ENCODE data around the gene NCAPD2. TPM values are rescaled to one million over a fixed set of nuclear protein-coding genes. Genes with fewer than 3 reads are reported as not detected.

Gene NCAPD2
- polyA plus RNA-seq, 1 of the 3 experiments (the other 2 are of a cell fraction): 46.9 TPM

DNA sequence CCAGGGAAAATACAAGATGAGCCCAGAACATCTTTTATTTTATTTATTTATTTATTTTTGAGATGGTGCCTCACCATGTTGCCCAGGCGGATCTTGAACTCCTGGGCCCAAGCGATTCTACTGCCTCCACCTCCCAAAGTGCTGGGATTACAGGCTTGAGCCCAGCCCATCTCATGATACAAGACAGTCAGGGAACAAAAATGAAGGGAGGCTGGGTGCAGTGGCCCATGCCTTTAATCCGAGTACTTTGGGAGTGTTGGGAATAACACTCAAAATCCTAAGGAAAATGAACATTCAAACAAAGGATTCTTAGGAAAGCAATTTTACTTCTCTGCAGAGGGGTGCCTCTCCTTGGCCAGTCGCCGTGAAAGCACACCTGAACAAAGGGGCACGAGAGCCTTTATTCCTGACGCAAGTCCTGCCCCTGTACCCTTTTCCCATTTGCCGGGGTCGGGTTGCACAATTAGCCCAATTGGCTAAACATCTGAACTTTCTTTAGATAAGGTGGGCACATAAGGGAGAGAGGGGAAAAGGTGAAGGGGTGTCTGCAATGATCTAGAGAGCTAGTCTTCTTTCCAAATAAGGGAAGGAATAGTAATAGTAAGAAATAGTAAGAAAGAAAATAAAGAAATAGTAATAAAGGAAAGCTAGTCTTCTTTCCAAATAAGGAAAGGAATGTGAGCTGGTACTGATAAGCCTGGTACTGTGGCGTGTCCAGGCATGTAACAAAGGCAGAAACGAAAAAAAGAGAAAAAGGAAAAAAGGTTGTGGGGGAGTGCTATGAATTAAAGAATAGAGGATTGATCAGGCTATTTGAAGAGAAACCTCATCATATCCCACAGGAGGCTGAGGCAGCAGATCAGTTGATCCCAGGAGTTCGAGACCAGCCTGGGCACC, 13.4 kb downstream of the NCAPD2 start:
- ChIA-PET POLR2A (interaction anchor here (0.7 to 1.0 kb wide), 2 partner anchors 14 to 18 kb away, joined by 3 to 4 read pairs; partner anchors contain the start of gene MRPL51), CTCF (no interaction called here)
- Histone ChIP-seq H3K4me1 (ENCODE audit: control insufficient read depth in 1 of 2, insufficient read depth in 2 of 2, low read depth in 1 of 2, low read length in 1 of 2) (peaks cover 0 to 10% of the 10 kb centered on the region in 2 experiments; a peak in 2 of 4 replicates), H3K4me3 (ENCODE audit: low read depth in 2 of 2, low read length in 1 of 2) (no peak overlapping the region), H3K9me3 (no peaks in the 10 kb centered on the region), H3K36me3 (replicated peaks in 1 of 2; ENCODE audit: control insufficient read depth in 1 of 2, insufficient read depth in 2 of 2, low read length in 1 of 2) (peaks cover 14 to 46% of the 10 kb centered on the region in 2 experiments), H3K27me3 (ENCODE audit: insufficient read depth) (no peaks in the 10 kb centered on the region), H4K20me1 (ENCODE audit: insufficient read depth) (no peaks in the 10 kb centered on the region), H3K79me2 (ENCODE audit: insufficient read depth) (peaks cover 85% of the 10 kb centered on the region), H3K27ac (ENCODE audit: low read depth in 2 of 2, low read length in 1 of 2) (peak overlapping the region; percentile 50 to 56), H2AFZ (ENCODE audit: low read depth) (peak overlapping the region; percentile 40; the same call in 1 of the 2 replicates), H3F3A (replicated peaks; ENCODE audit: insufficient read depth) (no peaks in the 10 kb centered on the region), H3K9me2 (no peaks in the 10 kb centered on the region), H3K4me2 (no peak overlapping the region), H3K9ac (peak overlapping the region; percentile 21; the same call in 1 of the 2 replicates)
- TF ChIP-seq, protein P1, sequence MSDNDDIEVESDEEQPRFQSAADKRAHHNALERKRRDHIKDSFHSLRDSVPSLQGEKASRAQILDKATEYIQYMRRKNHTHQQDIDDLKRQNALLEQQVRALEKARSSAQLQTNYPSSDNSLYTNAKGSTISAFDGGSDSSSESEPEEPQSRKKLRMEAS (IDR thresholded peaks at IDR 0.05; ENCODE audit: low read depth): no peak
- TF ChIP-seq NFIC (IDR thresholded peaks at IDR 0.05; ENCODE audit: borderline replicate concordance): no peak
- no peak for TF ChIP-seq REST (IDR thresholded peaks at IDR 0.05; ENCODE audit: low read depth, low read length)
- no peak for TF ChIP-seq NRF1 (IDR thresholded peaks at IDR 0.05; ENCODE audit: low read depth, low read length)
- no peak for TF ChIP-seq FOSL2 (IDR thresholded peaks at IDR 0.05; ENCODE audit: borderline replicate concordance, low read depth)
- TF ChIP-seq TEAD4 (IDR thresholded peaks at IDR 0.05; ENCODE audit: borderline replicate concordance, insufficient read depth): no peak
- TF ChIP-seq CHD2 (IDR thresholded peaks at IDR 0.05; ENCODE audit: low read length, partially characterized antibody): no peak
- no peak for TF ChIP-seq JUND (IDR thresholded peaks at IDR 0.05)
- no peak for DNase-seq
- 90% methylated on average over 12 of the region's 12 CpGs for WGBS (ENCODE audit: low lambda C conversion rate)

DNA sequence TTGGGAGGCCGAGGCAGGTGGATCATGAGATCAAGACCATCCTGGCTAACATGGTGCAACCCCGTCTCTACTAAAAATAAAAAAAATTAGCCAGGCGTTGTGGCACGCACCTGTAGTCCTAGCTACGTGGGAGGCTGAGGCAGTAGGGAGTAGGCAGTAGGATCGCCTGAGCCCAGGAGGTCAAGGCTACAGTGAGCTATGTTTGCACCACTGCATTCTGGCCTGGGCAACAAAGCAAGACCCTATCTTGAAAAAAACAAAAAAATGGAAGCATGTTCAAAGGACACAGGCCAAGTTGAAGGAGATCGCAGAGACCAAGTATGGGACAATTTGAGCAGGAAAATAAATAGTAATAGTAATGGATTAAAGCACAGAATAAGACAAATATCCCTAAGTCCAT, 14.2 kb downstream of the NCAPD2 start:
- Histone ChIP-seq H3K4me2 (no peak overlapping the region), H3K79me2 (ENCODE audit: insufficient read depth) (peaks cover 78% of the 10 kb centered on the region), H2AFZ (ENCODE audit: low read depth) (no peak overlapping the region), H3K9ac (peak overlapping the region; percentile 21; the same call in 1 of the 2 replicates), H3K9me3 (no peaks in the 10 kb centered on the region), H3K27me3 (ENCODE audit: insufficient read depth) (no peaks in the 10 kb centered on the region), H3K9me2 (no peaks in the 10 kb centered on the region), H3K36me3 (replicated peaks in 1 of 2; ENCODE audit: control insufficient read depth in 1 of 2, insufficient read depth in 2 of 2, low read length in 1 of 2) (peaks cover 20 to 39% of the 10 kb centered on the region in 2 experiments), H3K4me1 (ENCODE audit: control insufficient read depth in 1 of 2, insufficient read depth in 2 of 2, low read depth in 1 of 2, low read length in 1 of 2) (peaks cover 0 to 10% of the 10 kb centered on the region in 2 experiments; a peak in 2 of 4 replicates), H3F3A (replicated peaks; ENCODE audit: insufficient read depth) (no peaks in the 10 kb centered on the region), H3K4me3 (ENCODE audit: low read depth in 2 of 2, low read length in 1 of 2) (no peak overlapping the region), H4K20me1 (ENCODE audit: insufficient read depth) (no peaks in the 10 kb centered on the region), H3K27ac (ENCODE audit: low read depth in 2 of 2, low read length in 1 of 2) (peak overlapping the region in 1 of 2 experiments; percentile 56; a peak in 2 of 4 replicates)
- ChIA-PET CTCF (interaction anchor here (1.3 kb wide), 1 partner anchor 30 kb away, joined by 3 read pairs; no protein-coding TSS in a partner anchor), POLR2A (interaction anchor here (1.0 kb wide), 1 partner anchor 15 kb away, joined by 3 read pairs; the partner anchor contains the start of gene MRPL51)
- no peak for DNase-seq
- WGBS (ENCODE audit: low lambda C conversion rate): 82% methylated on average over 7 of the region's 7 CpGs
- no peak for TF ChIP-seq PBX3 (IDR thresholded peaks at IDR 0.05)
- TF ChIP-seq SMC3 (IDR thresholded peaks at IDR 0.05; ENCODE audit: low read depth, low read length): no peak
- no peak for TF ChIP-seq CTCF (IDR thresholded peaks at IDR 0.05)
- TF ChIP-seq POLR2AphosphoS5 (IDR thresholded peaks at IDR 0.05; ENCODE audit: low read depth, low read length): no peak
- TF ChIP-seq MEF2A (IDR thresholded peaks at IDR 0.05; ENCODE audit: borderline replicate concordance, low read depth): no peak
- no peak for TF ChIP-seq TEAD4 (IDR thresholded peaks at IDR 0.05; ENCODE audit: borderline replicate concordance, insufficient read depth)
- no peak for TF ChIP-seq TCF12 (IDR thresholded peaks at IDR 0.05)
- TF ChIP-seq, protein P1 (IDR thresholded peaks at IDR 0.05; ENCODE audit: low read depth): no peak
- TF ChIP-seq, protein P2, sequence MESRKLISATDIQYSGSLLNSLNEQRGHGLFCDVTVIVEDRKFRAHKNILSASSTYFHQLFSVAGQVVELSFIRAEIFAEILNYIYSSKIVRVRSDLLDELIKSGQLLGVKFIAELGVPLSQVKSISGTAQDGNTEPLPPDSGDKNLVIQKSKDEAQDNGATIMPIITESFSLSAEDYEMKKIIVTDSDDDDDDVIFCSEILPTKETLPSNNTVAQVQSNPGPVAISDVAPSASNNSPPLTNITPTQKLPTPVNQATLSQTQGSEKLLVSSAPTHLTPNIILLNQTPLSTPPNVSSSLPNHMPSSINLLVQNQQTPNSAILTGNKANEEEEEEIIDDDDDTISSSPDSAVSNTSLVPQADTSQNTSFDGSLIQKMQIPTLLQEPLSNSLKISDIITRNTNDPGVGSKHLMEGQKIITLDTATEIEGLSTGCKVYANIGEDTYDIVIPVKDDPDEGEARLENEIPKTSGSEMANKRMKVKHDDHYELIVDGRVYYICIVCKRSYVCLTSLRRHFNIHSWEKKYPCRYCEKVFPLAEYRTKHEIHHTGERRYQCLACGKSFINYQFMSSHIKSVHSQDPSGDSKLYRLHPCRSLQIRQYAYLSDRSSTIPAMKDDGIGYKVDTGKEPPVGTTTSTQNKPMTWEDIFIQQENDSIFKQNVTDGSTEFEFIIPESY (IDR thresholded peaks at IDR 0.05; ENCODE audit: borderline replicate concordance, low read depth): no peak
- TF ChIP-seq ELF1 (IDR thresholded peaks at IDR 0.05): no peak
- TF ChIP-seq YY1 (IDR thresholded peaks at IDR 0.05; ENCODE audit: low read depth): no peak
